NCI-H1930 (cell line): ENCODE measurements around the gene STK32B.

ENCODE experiments used
- DNase-seq, 2 experiments: peaks; one replicate each; lab custom pipeline; 2025; lab: John Stamatoyannopoulos, UW

Gene STK32B

GRCh38 chr4:5444918-5445517, 393.7 kb downstream of the STK32B start:
- DNase-seq: no peak

GRCh38 chr4:5446595-5447226, 395.4 kb downstream of the STK32B start:
- DNase-seq: no peak

GRCh38 chr4:5447755-5448154, 396.5 kb downstream of the STK32B start:
- DNase-seq: no peak

GRCh38 chr4:5448221-5448620, 396.9 kb downstream of the STK32B start:
- no peak for DNase-seq

GRCh38 chr4:5451243-5451642, 400.0 kb downstream of the STK32B start:
- no peak for DNase-seq

GRCh38 chr4:5452156-5452555, 400.9 kb downstream of the STK32B start:
- no peak for DNase-seq

GRCh38 chr4:5455003-5455585, 403.8 kb downstream of the STK32B start:
- DNase-seq: no peak

GRCh38 chr4:5456296-5456845, 405.1 kb downstream of the STK32B start:
- DNase-seq: no peak

GRCh38 chr4:5458676-5459075, 407.4 kb downstream of the STK32B start:
- DNase-seq: no peak

GRCh38 chr4:5459236-5459635, 408.0 kb downstream of the STK32B start:
- DNase-seq: no peak

- DNase-seq: peak in 1 of 2 experiments; percentile 18
Observed at GRCh38 chr4:5460106-5460801, 409.0 kb downstream of the STK32B start.

- no peak for DNase-seq
Observed at GRCh38 chr4:5461477-5461876, 410.2 kb downstream of the STK32B start.

- no peak for DNase-seq
Observed at GRCh38 chr4:5462254-5462835, 411.1 kb downstream of the STK32B start.

GRCh38 chr4:5462896-5463295, 411.6 kb downstream of the STK32B start:
- no peak for DNase-seq

GRCh38 chr4:5463361-5463760, 412.1 kb downstream of the STK32B start:
- DNase-seq: no peak

- DNase-seq: no peak
Observed at GRCh38 chr4:5463936-5464650, 412.8 kb downstream of the STK32B start.

GRCh38 chr4:5465529-5465928, 414.2 kb downstream of the STK32B start:
- DNase-seq: no peak

- DNase-seq: no peak
Observed at GRCh38 chr4:5465956-5466355, 414.7 kb downstream of the STK32B start.

GRCh38 chr4:5467111-5467510, 415.8 kb downstream of the STK32B start:
- no peak for DNase-seq

- no peak for DNase-seq
Observed at GRCh38 chr4:5469151-5469775, 418.0 kb downstream of the STK32B start.

GRCh38 chr4:5469861-5470260, 418.6 kb downstream of the STK32B start:
- no peak for DNase-seq
